ENCODE measurements around the gene IFT80. TPM values are rescaled to one million over a fixed set of nuclear protein-coding genes. Genes with fewer than 3 reads are reported as not detected.

IFT80 gene
- total and polyA plus RNA-seq, 9 of the 15 experiments (the other 6 are each of a cell fraction or from before 2014, with no cell fraction given): 6.7 to 21.1 (median 16.4) TPM

DNA sequence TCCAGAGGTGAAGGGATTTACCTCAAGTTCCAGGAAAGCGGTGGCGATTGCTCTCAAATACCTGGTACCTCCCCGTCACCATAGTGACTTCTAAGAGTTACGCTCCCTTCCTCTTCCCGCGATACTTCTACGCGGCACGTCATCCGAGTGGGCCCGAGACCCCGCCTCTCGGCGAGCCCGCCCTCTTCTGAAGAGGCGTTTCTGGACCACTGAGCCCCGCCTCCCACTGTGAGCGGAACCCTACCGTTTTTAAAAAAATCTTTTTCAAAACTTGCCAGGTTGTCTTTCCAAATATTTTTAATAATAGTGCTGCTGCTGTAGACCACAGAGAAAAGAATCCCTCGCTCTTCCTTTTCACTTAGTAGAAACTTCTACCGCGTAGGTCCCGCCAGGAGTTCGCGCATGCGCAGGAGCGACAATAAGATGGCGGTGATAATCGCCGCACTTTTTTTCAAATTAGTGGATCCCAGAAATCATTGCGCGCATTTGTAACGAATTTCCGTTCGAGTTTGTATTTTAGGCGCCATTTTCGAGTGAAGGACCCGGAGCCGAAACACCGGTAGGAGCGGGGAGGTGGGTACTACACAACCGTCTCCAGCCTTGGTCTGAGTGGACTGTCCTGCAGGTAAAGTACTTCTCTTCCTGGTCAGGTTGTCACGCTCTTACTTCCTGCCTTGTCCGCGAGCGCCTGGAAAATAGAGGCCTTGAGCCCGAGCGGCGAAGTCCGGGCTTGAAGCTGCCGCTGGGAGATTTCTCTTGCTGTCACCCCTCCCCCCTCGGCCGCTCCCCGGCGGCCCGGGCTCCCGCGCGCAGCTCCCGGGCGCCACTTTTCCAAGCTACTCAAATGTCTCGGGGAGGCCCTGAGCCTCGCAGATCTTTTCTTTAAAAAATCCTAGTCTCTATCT is at the start of gene IFT80, which contains the start of gene SMC4 (continued):
- TF ChIP-seq JUN (IDR thresholded peaks at IDR 0.05; ENCODE audit: borderline replicate concordance, low read depth, low read length) (no peak), JUN (CRISPR knock-in tag; IDR thresholded peaks at IDR 0.05; ENCODE audit: borderline replicate concordance) (no peak), ZFX (CRISPR knock-in tag; IDR thresholded peaks at IDR 0.05) (peak; percentile 87), NFIX (CRISPR knock-in tag; IDR thresholded peaks at IDR 0.05; ENCODE audit: low read depth) (no peak), NRF1 (conservative IDR thresholded peaks at IDR 0.05 in 1 of 2, IDR thresholded peaks at IDR 0.05 in 1 of 2) (peak; percentile 99), ZBTB17 (CRISPR knock-in tag; IDR thresholded peaks at IDR 0.05) (no peak), TRIM28 (IDR thresholded peaks at IDR 0.05) (no peak), KLF13 (tag; IDR thresholded peaks at IDR 0.05; ENCODE audit: borderline replicate concordance, low read depth) (0 out of 2 replicates have a peak, but pooled peaks have one; percentile 37), ZNF707 (CRISPR knock-in tag; conservative IDR thresholded peaks at IDR 0.05) (no peak), ARID1B (IDR thresholded peaks at IDR 0.05) (no peak), MCM2 (IDR thresholded peaks at IDR 0.05; ENCODE audit: low read depth) (no peak)
- TF ChIP-seq, protein P1, sequence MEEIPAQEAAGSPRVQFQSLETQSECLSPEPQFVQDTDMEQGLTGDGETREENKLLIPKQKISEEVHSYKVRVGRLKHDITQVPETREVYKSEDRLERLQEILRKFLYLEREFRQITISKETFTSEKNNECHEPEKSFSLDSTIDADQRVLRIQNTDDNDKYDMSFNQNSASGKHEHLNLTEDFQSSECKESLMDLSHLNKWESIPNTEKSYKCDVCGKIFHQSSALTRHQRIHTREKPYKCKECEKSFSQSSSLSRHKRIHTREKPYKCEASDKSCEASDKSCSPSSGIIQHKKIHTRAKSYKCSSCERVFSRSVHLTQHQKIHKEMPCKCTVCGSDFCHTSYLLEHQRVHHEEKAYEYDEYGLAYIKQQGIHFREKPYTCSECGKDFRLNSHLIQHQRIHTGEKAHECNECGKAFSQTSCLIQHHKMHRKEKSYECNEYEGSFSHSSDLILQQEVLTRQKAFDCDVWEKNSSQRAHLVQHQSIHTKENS (CRISPR knock-in tag; IDR thresholded peaks at IDR 0.05): no peak
- TF ChIP-seq, protein P2, sequence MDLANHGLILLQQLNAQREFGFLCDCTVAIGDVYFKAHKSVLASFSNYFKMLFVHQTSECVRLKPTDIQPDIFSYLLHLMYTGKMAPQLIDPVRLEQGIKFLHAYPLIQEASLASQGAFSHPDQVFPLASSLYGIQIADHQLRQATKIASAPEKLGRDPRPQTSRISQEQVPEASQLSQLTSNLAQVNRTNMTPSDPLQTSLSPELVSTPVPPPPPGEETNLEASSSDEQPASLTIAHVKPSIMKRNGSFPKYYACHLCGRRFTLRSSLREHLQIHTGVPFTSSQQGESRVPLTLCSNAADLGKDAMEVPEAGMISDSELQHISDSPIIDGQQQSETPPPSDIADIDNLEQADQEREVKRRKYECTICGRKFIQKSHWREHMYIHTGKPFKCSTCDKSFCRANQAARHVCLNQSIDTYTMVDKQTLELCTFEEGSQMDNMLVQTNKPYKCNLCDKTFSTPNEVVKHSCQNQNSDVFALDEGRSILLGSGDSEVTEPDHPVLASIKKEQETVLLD (IDR thresholded peaks at IDR 0.05): peak; percentile 99
- TF ChIP-seq, protein P3, sequence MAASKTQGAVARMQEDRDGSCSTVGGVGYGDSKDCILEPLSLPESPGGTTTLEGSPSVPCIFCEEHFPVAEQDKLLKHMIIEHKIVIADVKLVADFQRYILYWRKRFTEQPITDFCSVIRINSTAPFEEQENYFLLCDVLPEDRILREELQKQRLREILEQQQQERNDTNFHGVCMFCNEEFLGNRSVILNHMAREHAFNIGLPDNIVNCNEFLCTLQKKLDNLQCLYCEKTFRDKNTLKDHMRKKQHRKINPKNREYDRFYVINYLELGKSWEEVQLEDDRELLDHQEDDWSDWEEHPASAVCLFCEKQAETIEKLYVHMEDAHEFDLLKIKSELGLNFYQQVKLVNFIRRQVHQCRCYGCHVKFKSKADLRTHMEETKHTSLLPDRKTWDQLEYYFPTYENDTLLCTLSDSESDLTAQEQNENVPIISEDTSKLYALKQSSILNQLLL (CRISPR knock-in tag; IDR thresholded peaks at IDR 0.05; ENCODE audit: borderline replicate concordance): no peak
- TF ChIP-seq, protein P4, sequence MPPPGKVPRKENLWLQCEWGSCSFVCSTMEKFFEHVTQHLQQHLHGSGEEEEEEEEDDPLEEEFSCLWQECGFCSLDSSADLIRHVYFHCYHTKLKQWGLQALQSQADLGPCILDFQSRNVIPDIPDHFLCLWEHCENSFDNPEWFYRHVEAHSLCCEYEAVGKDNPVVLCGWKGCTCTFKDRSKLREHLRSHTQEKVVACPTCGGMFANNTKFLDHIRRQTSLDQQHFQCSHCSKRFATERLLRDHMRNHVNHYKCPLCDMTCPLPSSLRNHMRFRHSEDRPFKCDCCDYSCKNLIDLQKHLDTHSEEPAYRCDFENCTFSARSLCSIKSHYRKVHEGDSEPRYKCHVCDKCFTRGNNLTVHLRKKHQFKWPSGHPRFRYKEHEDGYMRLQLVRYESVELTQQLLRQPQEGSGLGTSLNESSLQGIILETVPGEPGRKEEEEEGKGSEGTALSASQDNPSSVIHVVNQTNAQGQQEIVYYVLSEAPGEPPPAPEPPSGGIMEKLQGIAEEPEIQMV (tag; conservative IDR thresholded peaks at IDR 0.05; ENCODE audit: low read depth): no peak
- TF ChIP-seq, protein P5, sequence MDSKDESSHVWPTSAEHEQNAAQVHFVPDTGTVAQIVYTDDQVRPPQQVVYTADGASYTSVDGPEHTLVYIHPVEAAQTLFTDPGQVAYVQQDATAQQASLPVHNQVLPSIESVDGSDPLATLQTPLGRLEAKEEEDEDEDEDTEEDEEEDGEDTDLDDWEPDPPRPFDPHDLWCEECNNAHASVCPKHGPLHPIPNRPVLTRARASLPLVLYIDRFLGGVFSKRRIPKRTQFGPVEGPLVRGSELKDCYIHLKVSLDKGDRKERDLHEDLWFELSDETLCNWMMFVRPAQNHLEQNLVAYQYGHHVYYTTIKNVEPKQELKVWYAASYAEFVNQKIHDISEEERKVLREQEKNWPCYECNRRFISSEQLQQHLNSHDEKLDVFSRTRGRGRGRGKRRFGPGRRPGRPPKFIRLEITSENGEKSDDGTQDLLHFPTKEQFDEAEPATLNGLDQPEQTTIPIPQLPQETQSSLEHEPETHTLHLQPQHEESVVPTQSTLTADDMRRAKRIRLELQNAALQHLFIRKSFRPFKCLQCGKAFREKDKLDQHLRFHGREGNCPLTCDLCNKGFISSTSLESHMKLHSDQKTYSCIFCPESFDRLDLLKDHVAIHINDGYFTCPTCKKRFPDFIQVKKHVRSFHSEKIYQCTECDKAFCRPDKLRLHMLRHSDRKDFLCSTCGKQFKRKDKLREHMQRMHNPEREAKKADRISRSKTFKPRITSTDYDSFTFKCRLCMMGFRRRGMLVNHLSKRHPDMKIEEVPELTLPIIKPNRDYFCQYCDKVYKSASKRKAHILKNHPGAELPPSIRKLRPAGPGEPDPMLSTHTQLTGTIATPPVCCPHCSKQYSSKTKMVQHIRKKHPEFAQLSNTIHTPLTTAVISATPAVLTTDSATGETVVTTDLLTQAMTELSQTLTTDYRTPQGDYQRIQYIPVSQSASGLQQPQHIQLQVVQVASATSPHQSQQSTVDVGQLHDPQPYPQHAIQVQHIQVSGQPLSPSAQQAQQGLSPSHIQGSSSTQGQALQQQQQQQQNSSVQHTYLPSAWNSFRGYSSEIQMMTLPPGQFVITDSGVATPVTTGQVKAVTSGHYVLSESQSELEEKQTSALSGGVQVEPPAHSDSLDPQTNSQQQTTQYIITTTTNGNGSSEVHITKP (IDR thresholded peaks at IDR 0.05; ENCODE audit: partially characterized antibody): no peak

All from K562 (cell line).